HG02678 (cell line): ENCODE measurements around the gene ZNRF3.
"Not testable (repeated sequence)": the region's sequence is repeated elsewhere in the genome, so short reads cannot be mapped to it uniquely, and the experiment has no call there.

Experiments
- ATAC-seq: cut with Tn5 transposase; IDR thresholded peaks from one replicate; pipeline ENCODE4 v1.9.1; 2021; ENCODE audit warnings: mild to moderate bottlenecking, moderate library complexity; ENCODE audit not compliant: unreplicated experiment

ZNRF3 gene

GRCh38 chr22:28883917-28884746 is 760 bp downstream of the ZNRF3 start:
- peak; percentile 30 for ATAC-seq

- ATAC-seq = no peak
Measured at GRCh38 chr22:28884747-28885350, 1.5 kb downstream of the ZNRF3 start.

- ATAC-seq = no peak
Measured at GRCh38 chr22:28885939-28886338, 2.6 kb downstream of the ZNRF3 start.

GRCh38 chr22:28886679-28887078 is 3.3 kb downstream of the ZNRF3 start:
- ATAC-seq = not testable (repeated sequence)

GRCh38 chr22:28887725-28888459 is 4.5 kb downstream of the ZNRF3 start:
- ATAC-seq = no peak

- ATAC-seq = no peak
Measured at GRCh38 chr22:28889478-28890024, 6.2 kb downstream of the ZNRF3 start.

- no peak for ATAC-seq
Measured at GRCh38 chr22:28891156-28891733, 7.9 kb downstream of the ZNRF3 start.

- no peak for ATAC-seq
Measured at GRCh38 chr22:28892175-28892731, 8.9 kb downstream of the ZNRF3 start.

- ATAC-seq = no peak
Measured at GRCh38 chr22:28893810-28894209, 10.4 kb downstream of the ZNRF3 start.

GRCh38 chr22:28894334-28894733 is 11.0 kb downstream of the ZNRF3 start:
- no peak for ATAC-seq

- ATAC-seq = no peak
Measured at GRCh38 chr22:28894807-28895206, 11.4 kb downstream of the ZNRF3 start.

GRCh38 chr22:28896611-28897010 is 13.2 kb downstream of the ZNRF3 start:
- ATAC-seq = no peak

GRCh38 chr22:28898233-28898629 is 14.9 kb downstream of the ZNRF3 start:
- no peak for ATAC-seq

- ATAC-seq = no peak
Measured at GRCh38 chr22:28899199-28899853, 16.0 kb downstream of the ZNRF3 start.

- ATAC-seq = no peak
Measured at GRCh38 chr22:28900379-28900925, 17.1 kb downstream of the ZNRF3 start.

- no peak for ATAC-seq
Measured at GRCh38 chr22:28902490-28902889, 19.1 kb downstream of the ZNRF3 start.

GRCh38 chr22:28903080-28903479 is 19.7 kb downstream of the ZNRF3 start:
- no peak for ATAC-seq

- no peak for ATAC-seq
Measured at GRCh38 chr22:28903729-28904128, 20.4 kb downstream of the ZNRF3 start.

GRCh38 chr22:28904211-28904896 is 21.0 kb downstream of the ZNRF3 start:
- no peak for ATAC-seq
